Measurements from ENCODE around the gene CCDC102B.

DNA sequence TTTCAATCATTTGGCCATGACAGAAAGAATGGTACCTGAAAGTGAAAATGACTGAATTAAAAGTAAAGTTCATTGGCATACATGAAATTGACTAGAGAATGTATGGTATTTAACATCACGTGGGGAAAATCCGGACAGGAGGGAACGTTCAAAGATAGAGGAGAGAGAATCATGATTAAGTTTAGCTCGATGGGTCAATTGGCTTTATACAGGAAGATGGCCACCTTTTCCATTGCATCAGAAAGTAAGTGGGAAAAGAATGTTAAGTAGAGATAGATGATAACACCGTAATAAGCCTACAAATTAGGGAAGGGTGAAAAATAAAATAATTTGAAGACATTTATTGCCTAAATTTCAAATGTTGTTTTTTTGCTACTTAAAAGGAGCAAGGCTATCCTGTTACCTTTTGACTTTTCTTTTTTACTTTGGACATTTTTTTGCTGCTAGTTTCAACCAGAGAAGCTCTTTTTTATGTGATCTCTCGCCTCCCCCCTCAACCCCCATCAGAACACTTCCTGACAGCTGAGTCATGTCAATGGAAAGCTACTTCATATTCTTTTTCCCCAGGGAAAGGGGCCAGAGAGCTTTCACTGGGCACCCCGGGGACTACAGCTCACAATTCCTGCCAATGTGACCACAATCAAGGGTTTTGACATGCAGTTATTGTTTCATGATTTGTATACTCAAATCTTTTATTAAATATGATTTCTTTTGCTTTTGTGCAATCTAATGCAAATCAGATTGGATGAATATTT, 767 bp upstream of the CCDC102B start:
- TF ChIP-seq, protein P1, sequence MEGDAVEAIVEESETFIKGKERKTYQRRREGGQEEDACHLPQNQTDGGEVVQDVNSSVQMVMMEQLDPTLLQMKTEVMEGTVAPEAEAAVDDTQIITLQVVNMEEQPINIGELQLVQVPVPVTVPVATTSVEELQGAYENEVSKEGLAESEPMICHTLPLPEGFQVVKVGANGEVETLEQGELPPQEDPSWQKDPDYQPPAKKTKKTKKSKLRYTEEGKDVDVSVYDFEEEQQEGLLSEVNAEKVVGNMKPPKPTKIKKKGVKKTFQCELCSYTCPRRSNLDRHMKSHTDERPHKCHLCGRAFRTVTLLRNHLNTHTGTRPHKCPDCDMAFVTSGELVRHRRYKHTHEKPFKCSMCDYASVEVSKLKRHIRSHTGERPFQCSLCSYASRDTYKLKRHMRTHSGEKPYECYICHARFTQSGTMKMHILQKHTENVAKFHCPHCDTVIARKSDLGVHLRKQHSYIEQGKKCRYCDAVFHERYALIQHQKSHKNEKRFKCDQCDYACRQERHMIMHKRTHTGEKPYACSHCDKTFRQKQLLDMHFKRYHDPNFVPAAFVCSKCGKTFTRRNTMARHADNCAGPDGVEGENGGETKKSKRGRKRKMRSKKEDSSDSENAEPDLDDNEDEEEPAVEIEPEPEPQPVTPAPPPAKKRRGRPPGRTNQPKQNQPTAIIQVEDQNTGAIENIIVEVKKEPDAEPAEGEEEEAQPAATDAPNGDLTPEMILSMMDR (IDR thresholded peaks at IDR 0.05), result no peak
- TF ChIP-seq POLR2AphosphoS5 (IDR thresholded peaks at IDR 0.05), result no peak
